T-cell (primary cell): ENCODE results near the gene PCDH10. TPM values are rescaled to one million over a fixed set of nuclear protein-coding genes. Genes with fewer than 3 reads are reported as not detected.

Source experiments
- ATAC-seq, 4 experiments: fragments of 200-7000 bp in 3 of 4; fragments of 150-1000 bp in 1 of 4; cut with Tn5 transposase; replicated peaks in 1 of 4; 1 replicate in 3 of 4; 2 replicates in 1 of 4; pipeline ENCODE4 v1.10.0; 2021; ENCODE audit warnings: moderate library complexity in 3 of 4, mild to moderate bottlenecking in 2 of 4, moderate number of reproducible peaks in 1 of 4
- CTCF ChIA-PET, 2 donors: fragments of 300-600 bp; sonication (Branson Sonifier 250); formaldehyde crosslinking; loops; one replicate each; lab custom pipeline; 2022; ENCODE audit warnings: antibody characterized with exemption in 2 of 2; lab: Charles Lee
- POLR2A ChIA-PET, 2 donors: fragments of 300-600 bp; sonication (Branson Sonifier 250); formaldehyde crosslinking; loops; one replicate each; lab custom pipeline; 2022; ENCODE audit warnings: antibody characterized with exemption in 2 of 2; lab: Charles Lee
- DNase-seq, 35 experiments: peaks; one replicate each; pipeline versions ENCODE4 v3.0.0 to v3.0.0-alpha.2; 2013 to 2023
- H3K27ac ChIP-seq: one replicate; pipeline ENCODE4 v1.5.1; 2013; ENCODE audit warnings: low read length
- H3K27me3 ChIP-seq, 2 experiments: replicated peaks in 1 of 2; 1 replicate in 1 of 2; 2 replicates in 1 of 2; pipeline versions ENCODE4 v1.6.1 to v1.7.0; 2013; ENCODE audit warnings: low read length in 1 of 2, mixed read lengths in 1 of 2; ENCODE audit not compliant: control insufficient read depth in 2 of 2, insufficient read depth in 2 of 2; ENCODE audit errors: extremely low read depth in 1 of 2
- H3K36me3 ChIP-seq, 2 donors: 1 replicate in 1 of 2; 2 replicates in 1 of 2; pipeline versions ENCODE4 v1.6.1 to v1.7.0; 2013; ENCODE audit warnings: low read length in 1 of 2; ENCODE audit not compliant: control insufficient read depth in 2 of 2, insufficient read depth in 1 of 2; ENCODE audit errors: extremely low read depth in 1 of 2
- H3K4me1 ChIP-seq, 2 experiments: 1 replicate in 1 of 2; 2 replicates in 1 of 2; pipeline versions ENCODE4 v1.6.1 to v1.7.0; 2013; ENCODE audit warnings: low read length in 2 of 2, mixed read lengths in 1 of 2; ENCODE audit not compliant: insufficient read depth in 2 of 2, control insufficient read depth in 1 of 2; ENCODE audit errors: extremely low read depth in 1 of 2
- H3K4me3 ChIP-seq, 2 donors: 1 replicate in 1 of 2; 2 replicates in 1 of 2; pipeline versions ENCODE4 v1.5.1 to v1.7.0; 2013; ENCODE audit warnings: mild to moderate bottlenecking in 2 of 2, low read length in 1 of 2, moderate library complexity in 1 of 2; ENCODE audit not compliant: control insufficient read depth in 1 of 2; ENCODE audit errors: extremely low read depth in 1 of 2
- H3K9me3 ChIP-seq: 2 replicates; pipeline ENCODE4 v1.7.0; 2013
- H3K27ac Mint-ChIP-seq, 2 donors: one replicate each; pipeline ENCODE4 v1.8.0; 2020 to 2021; ENCODE audit warnings: mild to moderate bottlenecking in 2 of 2, mixed read lengths in 2 of 2
- H3K27me3 Mint-ChIP-seq, 2 donors: one replicate each; pipeline ENCODE4 v1.8.0; 2021 to 2022; ENCODE audit warnings: mixed read lengths in 2 of 2
- H3K36me3 Mint-ChIP-seq: one replicate; pipeline ENCODE4 v1.8.0; 2021; ENCODE audit warnings: mixed read lengths
- H3K4me1 Mint-ChIP-seq, 3 donors: one replicate each; pipeline ENCODE4 v1.8.0; 2020 to 2022; ENCODE audit warnings: mixed read lengths in 3 of 3, mild to moderate bottlenecking in 1 of 3
- H3K4me3 Mint-ChIP-seq, 3 donors: one replicate each; pipeline ENCODE4 v1.8.0; 2020 to 2022; ENCODE audit warnings: mild to moderate bottlenecking in 3 of 3, mixed read lengths in 3 of 3, moderate library complexity in 3 of 3
- H3K9me3 Mint-ChIP-seq, 3 donors: one replicate each; pipeline ENCODE4 v1.8.0; 2020 to 2022; ENCODE audit warnings: mixed read lengths in 3 of 3
- WGBS: methylation state at CpG from one replicate; pipeline ENCODE4 v1.1.5; 2013; ENCODE audit warnings: missing lambda C conversion rate; ENCODE audit not compliant: insufficient coverage; 5-methylcytosine and 5-hydroxymethylcytosine counted together
- total RNA-seq, 35 experiments: library from RNA in 6 of 35; stranded (reverse) in 6 of 35; fragments of 120-200 nt in 1 of 35; gene quantifications; one replicate each; pipeline versions ENCODE4 v1.2.1 to v1.2.4 and lab custom pipeline; 2013 to 2026

Gene PCDH10
- total RNA-seq, 5 donors from 2014 or later (not counting 1 experiment from before 2014, with no cell fraction given): not detected

GRCh38 chr4:133145241-133145640 lies 3.9 kb upstream of the PCDH10 start:
- Mint-ChIP-seq H3K9me3 (no peaks in the 10 kb centered on the region), H3K4me3 (no peak overlapping the region), H3K27ac (no peak overlapping the region), H3K36me3 (no peaks in the 10 kb centered on the region), H3K27me3 (peaks cover 40 to 46% of the 10 kb centered on the region in 2 donors), H3K4me1 (peaks cover 11 to 19% (median 15%) of the 10 kb centered on the region in 3 donors)
- ChIA-PET CTCF (no interaction called here), POLR2A (no interaction called here)
- Histone ChIP-seq H3K36me3 (no peaks in the 10 kb centered on the region), H3K27ac (no peak overlapping the region), H3K4me1 (peaks cover 4 to 30% of the 10 kb centered on the region in 2 experiments), H3K27me3 (peaks cover 13 to 37% of the 10 kb centered on the region in 2 experiments), H3K9me3 (no peaks in the 10 kb centered on the region), H3K4me3 (no peak overlapping the region)
- ATAC-seq: no peak
- DNase-seq: no peak

- CTCF ChIA-PET: no interaction called here
- Histone ChIP-seq H3K4me3 (peak overlapping the region in 1 of 2 donors; percentile 96), H3K36me3 (no peaks in the 10 kb centered on the region), H3K27me3 (peaks cover 16 to 44% of the 10 kb centered on the region in 2 experiments), H3K9me3 (no peaks in the 10 kb centered on the region), H3K4me1 (peaks cover 11 to 37% of the 10 kb centered on the region in 2 experiments), H3K27ac (no peak overlapping the region)
- no CpG with 5 or more reads among the region's 10 CpGs for WGBS
- H3K36me3 Mint-ChIP-seq: no peaks in the 10 kb centered on the region
- H3K27ac Mint-ChIP-seq: no peak overlapping the region
- H3K27me3 Mint-ChIP-seq: peaks cover 48 to 52% of the 10 kb centered on the region in 2 donors
- H3K4me1 Mint-ChIP-seq: peaks cover 11 to 19% (median 15%) of the 10 kb centered on the region in 3 donors
- no peaks in the 10 kb centered on the region for H3K9me3 Mint-ChIP-seq
- no peak overlapping the region for H3K4me3 Mint-ChIP-seq
- DNase-seq (no peak), ATAC-seq (no peak)
- POLR2A ChIA-PET: no interaction called here
Measured at GRCh38 chr4:133145758-133146573, 3.1 kb upstream of the PCDH10 start.

- POLR2A ChIA-PET: no interaction called here
- H3K4me3 ChIP-seq: peak overlapping the region in 1 of 2 donors; percentile 96
- Mint-ChIP-seq H3K27ac (no peak overlapping the region), H3K4me1 (peaks cover 11 to 19% (median 15%) of the 10 kb centered on the region in 3 donors), H3K36me3 (no peaks in the 10 kb centered on the region), H3K4me3 (no peak overlapping the region), H3K9me3 (no peaks in the 10 kb centered on the region), H3K27me3 (peaks cover 54% of the 10 kb centered on the region in 2 donors)
- DNase-seq (no peak), ATAC-seq (no peak)
- peaks cover 14 to 41% of the 10 kb centered on the region in 2 experiments for H3K4me1 ChIP-seq
- no peaks in the 10 kb centered on the region for H3K9me3 ChIP-seq
- H3K27me3 ChIP-seq: peaks cover 17 to 51% of the 10 kb centered on the region in 2 experiments
- H3K27ac ChIP-seq: no peak overlapping the region
- CTCF ChIA-PET: interaction anchor here in 1 of 2 donors (0.7 kb wide), 1 partner anchor 507 kb away, joined by 3 read pairs; no protein-coding TSS in a partner anchor
- WGBS: 5% methylated on average over 19 of the region's 29 CpGs
- H3K36me3 ChIP-seq: no peaks in the 10 kb centered on the region
Measured at GRCh38 chr4:133146574-133147241, 2.4 kb upstream of the PCDH10 start.

- Histone ChIP-seq H3K9me3 (no peaks in the 10 kb centered on the region), H3K27me3 (peaks cover 17 to 58% of the 10 kb centered on the region in 2 experiments), H3K4me3 (peak overlapping the region in 1 of 2 donors; percentile 96), H3K4me1 (peaks cover 14 to 41% of the 10 kb centered on the region in 2 experiments), H3K27ac (no peak overlapping the region), H3K36me3 (no peaks in the 10 kb centered on the region)
- no peaks in the 10 kb centered on the region for H3K9me3 Mint-ChIP-seq
- WGBS: 7% methylated on average over 9 of the region's 23 CpGs
- H3K4me3 Mint-ChIP-seq: no peak overlapping the region
- DNase-seq (no peak), ATAC-seq (no peak)
- H3K36me3 Mint-ChIP-seq: no peaks in the 10 kb centered on the region
- ChIA-PET CTCF (interaction anchor here in 1 of 2 donors (0.7 kb wide), 1 partner anchor 508 kb away, joined by 3 read pairs; no protein-coding TSS in a partner anchor), POLR2A (no interaction called here)
- peaks cover 55 to 57% of the 10 kb centered on the region in 2 donors for H3K27me3 Mint-ChIP-seq
- peaks cover 11 to 19% (median 15%) of the 10 kb centered on the region in 3 donors for H3K4me1 Mint-ChIP-seq
- H3K27ac Mint-ChIP-seq: no peak overlapping the region
Measured at GRCh38 chr4:133147286-133147821, 1.7 kb upstream of the PCDH10 start.

GRCh38 chr4:133147921-133148689 lies 989 bp upstream of the PCDH10 start:
- CTCF ChIA-PET: no interaction called here
- 7% methylated on average over 44 of the region's 54 CpGs for WGBS

More at GRCh38 chr4:133147921-133148689, 989 bp upstream of the PCDH10 start:
- Mint-ChIP-seq H3K4me3 (peak overlapping the region in 1 of 3 donors; percentile 77), H3K9me3 (peaks cover 0 to 4% (median 0%) of the 10 kb centered on the region in 3 donors), H3K27me3 (peaks cover 63 to 64% of the 10 kb centered on the region in 2 donors), H3K4me1 (peaks cover 11 to 21% (median 19%) of the 10 kb centered on the region in 3 donors), H3K27ac (no peak overlapping the region), H3K36me3 (no peaks in the 10 kb centered on the region)
- ATAC-seq: no peak
- H3K9me3 ChIP-seq: no peaks in the 10 kb centered on the region
- no peak for DNase-seq
- H3K36me3 ChIP-seq: no peaks in the 10 kb centered on the region
- H3K4me1 ChIP-seq: peaks cover 14 to 45% of the 10 kb centered on the region in 2 experiments
- POLR2A ChIA-PET: no interaction called here
- H3K27ac ChIP-seq: no peak overlapping the region
- H3K27me3 ChIP-seq: peaks cover 20 to 62% of the 10 kb centered on the region in 2 experiments
- H3K4me3 ChIP-seq: peak overlapping the region in 1 of 2 donors; percentile 96
